Measurements from ENCODE around the gene KMT2C. TPM values are rescaled to one million over a fixed set of nuclear protein-coding genes. Genes with fewer than 3 reads are reported as not detected.
"Not testable (repeated sequence)": the region's sequence is repeated elsewhere in the genome, so short reads cannot be mapped to it uniquely, and the experiment has no call there.

KMT2C gene
- 2.5 and 8.7 TPM in 2 replicates for total RNA-seq (2014; rRNA removed; shearing (Covaris generic); ENCODE audit: low replicate concordance)

GRCh38 chr7:152435384-152436110 is at the start of gene KMT2C:
KMT2C (minus strand) TSS chr7:152436003; CDS start chr7:152435786, 217 bp downstream.
- Histone ChIP-seq H3K27me3 (no peaks in the 10 kb centered on the region), H3K9me3 (no peaks in the 10 kb centered on the region), H3K36me3 (no peaks in the 10 kb centered on the region), H3K4me3 (peak within 1 kb of the TSS; percentile 74)
- DNase-seq: peak; percentile 49

GRCh38 chr7:152481082-152481481 is 45.3 kb upstream of the KMT2C start:
- Histone ChIP-seq H3K36me3 (no peaks in the 10 kb centered on the region), H3K27me3 (no peaks in the 10 kb centered on the region), H3K9me3 (no peaks in the 10 kb centered on the region), H3K4me3 (no peak overlapping the region)
- no peak for DNase-seq

GRCh38 chr7:152480664-152481063 is 44.9 kb upstream of the KMT2C start:
- H3K36me3 ChIP-seq: no peaks in the 10 kb centered on the region
- DNase-seq: no peak
- H3K27me3 ChIP-seq: no peaks in the 10 kb centered on the region
- no peak overlapping the region for H3K4me3 ChIP-seq
- no peaks in the 10 kb centered on the region for H3K9me3 ChIP-seq

GRCh38 chr7:152479595-152479994 is 43.8 kb upstream of the KMT2C start:
- Histone ChIP-seq H3K36me3 (no peaks in the 10 kb centered on the region), H3K27me3 (no peaks in the 10 kb centered on the region), H3K9me3 (no peaks in the 10 kb centered on the region), H3K4me3 (no peak overlapping the region)
- no peak for DNase-seq

- no peaks in the 10 kb centered on the region for H3K36me3 ChIP-seq
- H3K9me3 ChIP-seq: no peaks in the 10 kb centered on the region
- H3K4me3 ChIP-seq: no peak overlapping the region
- no peak for DNase-seq
- no peaks in the 10 kb centered on the region for H3K27me3 ChIP-seq
These were observed 42.3 kb upstream of the KMT2C start for GRCh38 chr7:152478140-152478539.

GRCh38 chr7:152477079-152477478 is 41.3 kb upstream of the KMT2C start:
- Histone ChIP-seq H3K36me3 (no peaks in the 10 kb centered on the region), H3K27me3 (no peaks in the 10 kb centered on the region), H3K9me3 (no peaks in the 10 kb centered on the region), H3K4me3 (no peak overlapping the region)
- DNase-seq: no peak

GRCh38 chr7:152476551-152476950 is 40.7 kb upstream of the KMT2C start:
- DNase-seq: no peak
- no peaks in the 10 kb centered on the region for H3K27me3 ChIP-seq

GRCh38 chr7:152471023-152471620 is 35.3 kb upstream of the KMT2C start:
- H3K27me3 ChIP-seq, H3K36me3 ChIP-seq, H3K9me3 ChIP-seq, DNase-seq, H3K4me3 ChIP-seq: not testable (repeated sequence)

More at GRCh38 chr7:152476551-152476950, 40.7 kb upstream of the KMT2C start:
- H3K4me3 ChIP-seq: no peak overlapping the region
- no peaks in the 10 kb centered on the region for H3K9me3 ChIP-seq
- no peaks in the 10 kb centered on the region for H3K36me3 ChIP-seq

GRCh38 chr7:152470251-152471022 is 34.6 kb upstream of the KMT2C start:
- not testable (repeated sequence) for H3K4me3 ChIP-seq, DNase-seq, H3K9me3 ChIP-seq, H3K27me3 ChIP-seq, H3K36me3 ChIP-seq

GRCh38 chr7:152469576-152469975 is 33.8 kb upstream of the KMT2C start:
- H3K4me3 ChIP-seq, DNase-seq, H3K27me3 ChIP-seq, H3K36me3 ChIP-seq, H3K9me3 ChIP-seq: not testable (repeated sequence)

- DNase-seq: no peak
- H3K9me3 ChIP-seq: no peaks in the 10 kb centered on the region
- no peak overlapping the region for H3K4me3 ChIP-seq
- H3K36me3 ChIP-seq: no peaks in the 10 kb centered on the region
- H3K27me3 ChIP-seq: no peaks in the 10 kb centered on the region
These were observed 31.4 kb upstream of the KMT2C start for GRCh38 chr7:152467225-152467624.

GRCh38 chr7:152465119-152465387 is 29.2 kb upstream of the KMT2C start:
- DNase-seq: no peak
- H3K36me3 ChIP-seq: no peaks in the 10 kb centered on the region
- H3K4me3 ChIP-seq: peak overlapping the region; percentile 78
- H3K27me3 ChIP-seq: no peaks in the 10 kb centered on the region
- H3K9me3 ChIP-seq: no peaks in the 10 kb centered on the region

- peak; percentile 71 for DNase-seq
- peak overlapping the region; percentile 78 for H3K4me3 ChIP-seq
- H3K9me3 ChIP-seq: no peaks in the 10 kb centered on the region
- no peaks in the 10 kb centered on the region for H3K36me3 ChIP-seq
- H3K27me3 ChIP-seq: no peaks in the 10 kb centered on the region
These were observed 28.7 kb upstream of the KMT2C start for GRCh38 chr7:152464312-152465118.

GRCh38 chr7:152463709-152464311 is 28.0 kb upstream of the KMT2C start:
- peak overlapping the region; percentile 78 for H3K4me3 ChIP-seq

GRCh38 chr7:152462995-152463708 is 27.3 kb upstream of the KMT2C start:
- DNase-seq: no peak
- Histone ChIP-seq H3K27me3 (no peaks in the 10 kb centered on the region), H3K9me3 (no peaks in the 10 kb centered on the region), H3K36me3 (no peaks in the 10 kb centered on the region), H3K4me3 (peak overlapping the region; percentile 73)

More at GRCh38 chr7:152463709-152464311, 28.0 kb upstream of the KMT2C start:
- no peaks in the 10 kb centered on the region for H3K27me3 ChIP-seq
- DNase-seq: peak; percentile 98
- no peaks in the 10 kb centered on the region for H3K9me3 ChIP-seq
- no peaks in the 10 kb centered on the region for H3K36me3 ChIP-seq

GRCh38 chr7:152459724-152460251 is 24.0 kb upstream of the KMT2C start:
- Histone ChIP-seq H3K4me3 (no peak overlapping the region), H3K9me3 (no peaks in the 10 kb centered on the region), H3K36me3 (no peaks in the 10 kb centered on the region), H3K27me3 (no peaks in the 10 kb centered on the region)
- no peak for DNase-seq

Data from MG63 (cell line).